SJSA1 (cell line): ENCODE data around the gene DHX30. TPM values are rescaled to one million over a fixed set of nuclear protein-coding genes. Genes with fewer than 3 reads are reported as not detected.
A peak's percentile ranks its signal among the peaks of the same experiment; 100 is the strongest.

ENCODE experiments used
- DNase-seq, 2 experiments: peaks; one replicate each; pipeline ENCODE4 v3.0.0-alpha.2; 2015 to 2020; ENCODE audit warnings: low spot score in 2 of 2, low read depth in 1 of 2
- H3K27ac ChIP-seq: fragments of 250-450 bp; sonication (Bioruptor Pico); 2 replicates; pipeline ENCODE4 v1.5.1; 2020; ENCODE audit warnings: mild to moderate bottlenecking, moderate library complexity
- H3K27me3 ChIP-seq: fragments of 250-450 bp; sonication (Bioruptor Pico); replicated peaks from 2 replicates; pipeline ENCODE4 v1.5.1; 2020; ENCODE audit warnings: mild to moderate bottlenecking, moderate library complexity
- H3K36me3 ChIP-seq: fragments of 250-450 bp; sonication (Bioruptor Pico); 2 replicates; pipeline ENCODE4 v1.5.1; 2020; ENCODE audit warnings: mild to moderate bottlenecking
- H3K4me1 ChIP-seq: fragments of 250-450 bp; sonication (Bioruptor Pico); replicated peaks from 2 replicates; pipeline ENCODE4 v1.6.1; 2021; ENCODE audit warnings: mild to moderate bottlenecking
- H3K4me3 ChIP-seq: fragments of 250-450 bp; sonication (Bioruptor Pico); 2 replicates; pipeline ENCODE4 v1.5.1; 2020; ENCODE audit warnings: mild to moderate bottlenecking
- H3K9me3 ChIP-seq: fragments of 250-450 bp; sonication (Bioruptor Pico); replicated peaks from 2 replicates; pipeline ENCODE4 v1.5.1; 2020; ENCODE audit warnings: mild to moderate bottlenecking
- total RNA-seq: library from RNA; depleted of rRNA; stranded (reverse); fragments of >200 nt; shearing (Covaris generic); gene quantifications from 2 replicates; pipeline ENCODE4 v1.2.3, GENCODE V29; 2014

DHX30 gene
- total RNA-seq, 1 experiment from 2014 or later = 70.6 TPM

GRCh38 chr3:47838503-47838902, 35.6 kb downstream of the DHX30 start:
- DNase-seq = no peak
- peaks cover 82% of the 10 kb centered on the region for H3K36me3 ChIP-seq

GRCh38 chr3:47841786-47842349, 38.9 kb downstream of the DHX30 start:
- H3K36me3 ChIP-seq = peaks cover 91% of the 10 kb centered on the region
- H3K9me3 ChIP-seq = no peaks in the 10 kb centered on the region
- no peak overlapping the region for H3K27ac ChIP-seq
- H3K27me3 ChIP-seq = no peaks in the 10 kb centered on the region
- no peak overlapping the region for H3K4me3 ChIP-seq
- H3K4me1 ChIP-seq = no peaks in the 10 kb centered on the region
- DNase-seq = no peak

More at GRCh38 chr3:47838503-47838902, 35.6 kb downstream of the DHX30 start:
- Histone ChIP-seq H3K27me3 (no peaks in the 10 kb centered on the region), H3K4me1 (no peaks in the 10 kb centered on the region), H3K9me3 (no peaks in the 10 kb centered on the region), H3K4me3 (no peak overlapping the region), H3K27ac (no peak overlapping the region)

- H3K27me3 ChIP-seq = no peaks in the 10 kb centered on the region
- H3K27ac ChIP-seq = no peak overlapping the region
- peaks cover 97% of the 10 kb centered on the region for H3K36me3 ChIP-seq
- no peak for DNase-seq
- H3K9me3 ChIP-seq = no peaks in the 10 kb centered on the region
- no peak overlapping the region for H3K4me3 ChIP-seq
- H3K4me1 ChIP-seq = no peaks in the 10 kb centered on the region
Measured at GRCh38 chr3:47846186-47846879, 43.4 kb downstream of the DHX30 start.

- DNase-seq = no peak
- H3K4me3 ChIP-seq = no peak overlapping the region
- no peaks in the 10 kb centered on the region for H3K27me3 ChIP-seq
- H3K36me3 ChIP-seq = peaks cover 96% of the 10 kb centered on the region
- H3K27ac ChIP-seq = no peak overlapping the region
- no peaks in the 10 kb centered on the region for H3K4me1 ChIP-seq
- H3K9me3 ChIP-seq = no peaks in the 10 kb centered on the region
Measured at GRCh38 chr3:47846880-47847248, 43.9 kb downstream of the DHX30 start.

GRCh38 chr3:47847260-47847659, 44.3 kb downstream of the DHX30 start:
- H3K4me3 ChIP-seq = no peak overlapping the region
- H3K9me3 ChIP-seq = no peaks in the 10 kb centered on the region
- no peak overlapping the region for H3K27ac ChIP-seq
- DNase-seq = no peak
- H3K4me1 ChIP-seq = no peaks in the 10 kb centered on the region
- H3K36me3 ChIP-seq = peaks cover 97% of the 10 kb centered on the region
- no peaks in the 10 kb centered on the region for H3K27me3 ChIP-seq

- H3K27ac ChIP-seq = no peak overlapping the region
- H3K36me3 ChIP-seq = peaks cover 99% of the 10 kb centered on the region
- no peak for DNase-seq
Measured at GRCh38 chr3:47847801-47848518, 45.0 kb downstream of the DHX30 start.

GRCh38 chr3:47848599-47849117, 45.7 kb downstream of the DHX30 start:
- H3K36me3 ChIP-seq = peaks cover 96% of the 10 kb centered on the region

More at GRCh38 chr3:47847801-47848518, 45.0 kb downstream of the DHX30 start:
- H3K27me3 ChIP-seq = no peaks in the 10 kb centered on the region
- no peak overlapping the region for H3K4me3 ChIP-seq
- no peaks in the 10 kb centered on the region for H3K4me1 ChIP-seq
- H3K9me3 ChIP-seq = no peaks in the 10 kb centered on the region

GRCh38 chr3:47849186-47849698, 46.3 kb downstream of the DHX30 start:
- no peak for DNase-seq
- Histone ChIP-seq H3K4me1 (no peaks in the 10 kb centered on the region), H3K27ac (no peak overlapping the region), H3K36me3 (peaks cover 96% of the 10 kb centered on the region), H3K4me3 (no peak overlapping the region), H3K9me3 (no peaks in the 10 kb centered on the region), H3K27me3 (no peaks in the 10 kb centered on the region)

More at GRCh38 chr3:47848599-47849117, 45.7 kb downstream of the DHX30 start:
- no peak for DNase-seq
- H3K27me3 ChIP-seq = no peaks in the 10 kb centered on the region
- no peak overlapping the region for H3K4me3 ChIP-seq
- no peaks in the 10 kb centered on the region for H3K4me1 ChIP-seq
- H3K27ac ChIP-seq = no peak overlapping the region
- H3K9me3 ChIP-seq = no peaks in the 10 kb centered on the region

GRCh38 chr3:47849699-47850563, 47.0 kb downstream of the DHX30 start:
- Histone ChIP-seq H3K27ac (no peak overlapping the region), H3K4me1 (no peaks in the 10 kb centered on the region), H3K36me3 (peaks cover 96% of the 10 kb centered on the region), H3K9me3 (no peaks in the 10 kb centered on the region), H3K4me3 (no peak overlapping the region), H3K27me3 (no peaks in the 10 kb centered on the region)
- peak in 1 of 2 experiments; percentile 30 for DNase-seq

GRCh38 chr3:47850564-47851410, 47.8 kb downstream of the DHX30 start:
- Histone ChIP-seq H3K9me3 (no peaks in the 10 kb centered on the region), H3K4me3 (no peak overlapping the region), H3K36me3 (peaks cover 96% of the 10 kb centered on the region), H3K27ac (no peak overlapping the region), H3K27me3 (no peaks in the 10 kb centered on the region), H3K4me1 (no peaks in the 10 kb centered on the region)
- DNase-seq = no peak

GRCh38 chr3:47851888-47852603, 49.1 kb downstream of the DHX30 start:
- no peak for DNase-seq
- H3K9me3 ChIP-seq = no peaks in the 10 kb centered on the region
- H3K4me1 ChIP-seq = no peaks in the 10 kb centered on the region
- H3K27me3 ChIP-seq = no peaks in the 10 kb centered on the region
- H3K4me3 ChIP-seq = no peak overlapping the region
- H3K27ac ChIP-seq = no peak overlapping the region
- peaks cover 95% of the 10 kb centered on the region for H3K36me3 ChIP-seq
